GM23248 (cell line): ENCODE measurements around the gene PDIA4.

Experiments
- EZH2 ChIP-seq: fragments of 200-600 bp; sonication (generic); IDR thresholded peaks from 2 replicates; pipeline ENCODE4 v1.6.1; 2018; ENCODE audit warnings: antibody characterized with exemption, mild to moderate bottlenecking; ENCODE audit not compliant: insufficient read depth, poor library complexity, severe bottlenecking
- EZH2phosphoT487 ChIP-seq: fragments of 200-600 bp; sonication (generic); IDR thresholded peaks from 2 replicates; pipeline ENCODE4 v1.6.1; 2018; ENCODE audit warnings: antibody characterized with exemption, moderate library complexity, mild to moderate bottlenecking, low read depth; ENCODE audit not compliant: insufficient read depth

- TF ChIP-seq EZH2, result no peak
- TF ChIP-seq EZH2phosphoT487, result no peak
These were observed 50.2 kb downstream of the PDIA4 start for GRCh38 chr7:148978091-148978490.
